Measurements from ENCODE around the gene SCYGR2.

GRCh38 chr2:227642656-227643055 lies 44.0 kb downstream of the SCYGR2 start:
- TF ChIP-seq POLR2A (IDR thresholded peaks at IDR 0.05; ENCODE audit: low read depth, low read length) (no peak), POLR2AphosphoS5 (IDR thresholded peaks at IDR 0.05; ENCODE audit: low read depth, low read length) (no peak), TAF1 (IDR thresholded peaks at IDR 0.05; ENCODE audit: low read depth, low read length) (no peak), SPI1 (IDR thresholded peaks at IDR 0.05; ENCODE audit: low read depth, low read length) (no peak)

All from GM12891 (cell line).